Activated naive CD8-positive, alpha-beta T cell treated with anti-CD3 and anti-CD28 coated beads for 36 hours (primary cell): ENCODE measurements around the gene SNX12. TPM values are rescaled to one million over a fixed set of nuclear protein-coding genes. Genes with fewer than 3 reads are reported as not detected.
A peak's percentile ranks its signal among the peaks of the same experiment; 100 is the strongest.
"Not testable (repeated sequence)": the region's sequence is repeated elsewhere in the genome, so short reads cannot be mapped to it uniquely, and the experiment has no call there.

Experiments
- DNase-seq: peaks from one replicate; pipeline ENCODE4 v3.0.0; 2021
- H3K27ac Mint-ChIP-seq: one replicate; pipeline ENCODE4 v1.8.0; 2022; ENCODE audit warnings: mild to moderate bottlenecking, moderate library complexity, mixed read lengths
- H3K27me3 Mint-ChIP-seq: one replicate; pipeline ENCODE4 v1.8.0; 2022; ENCODE audit warnings: mild to moderate bottlenecking, mixed read lengths
- H3K36me3 Mint-ChIP-seq: one replicate; pipeline ENCODE4 v1.8.0; 2021; ENCODE audit warnings: mild to moderate bottlenecking, mixed read lengths
- H3K4me1 Mint-ChIP-seq: one replicate; pipeline ENCODE4 v1.8.0; 2021; ENCODE audit warnings: mixed read lengths
- H3K4me3 Mint-ChIP-seq: one replicate; pipeline ENCODE4 v1.8.0; 2022; ENCODE audit warnings: mild to moderate bottlenecking, moderate library complexity, mixed read lengths
- H3K9me3 Mint-ChIP-seq: one replicate; pipeline ENCODE4 v1.8.0; 2022; ENCODE audit warnings: mixed read lengths
- total RNA-seq, 2 experiments: library from RNA; stranded (reverse); gene quantifications; one replicate each; pipeline ENCODE4 v1.2.3, GENCODE V29; 2021

SNX12 gene
- total RNA-seq, 2 experiments from 2014 or later: 44.4 to 44.8 TPM

DNA sequence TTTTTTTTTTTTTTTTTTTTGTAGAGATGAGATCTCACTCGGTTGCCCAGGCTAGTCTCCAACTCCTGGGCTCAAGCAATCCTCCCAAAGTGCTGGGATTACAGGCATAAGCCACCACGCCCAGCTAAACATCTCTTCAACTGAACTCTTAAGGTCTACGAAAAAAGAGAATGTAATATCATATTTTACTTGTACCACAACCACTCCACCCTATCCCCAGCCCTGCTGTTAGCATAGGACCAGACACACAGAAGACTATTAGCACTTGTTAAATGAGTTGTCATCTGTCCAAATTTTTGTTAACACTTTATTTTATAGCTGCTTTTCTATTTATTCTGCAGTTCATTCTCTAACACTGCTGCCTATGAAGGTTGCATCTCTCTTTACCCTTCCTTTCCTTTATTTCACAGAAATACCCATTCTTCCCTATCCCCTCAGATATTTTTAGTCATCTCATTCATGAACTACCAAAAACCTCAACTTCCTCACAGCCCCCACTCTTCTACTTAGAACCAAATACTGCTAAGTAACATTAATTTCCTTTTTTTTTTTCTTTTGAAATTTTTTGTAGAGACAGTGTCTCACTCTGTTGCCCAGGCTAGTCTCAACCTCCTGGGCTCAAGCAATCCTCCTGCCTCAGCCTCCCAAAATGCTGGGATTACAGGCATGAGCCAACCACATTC is 10.1 kb downstream of the SNX12 start:
- peaks cover 32% of the 10 kb centered on the region for H3K4me1 Mint-ChIP-seq
- no peaks in the 10 kb centered on the region for H3K27me3 Mint-ChIP-seq
- no peak overlapping the region for H3K4me3 Mint-ChIP-seq
- no peak for DNase-seq
- peaks cover 19% of the 10 kb centered on the region for H3K36me3 Mint-ChIP-seq
- H3K27ac Mint-ChIP-seq: no peak overlapping the region
- no peaks in the 10 kb centered on the region for H3K9me3 Mint-ChIP-seq

DNA sequence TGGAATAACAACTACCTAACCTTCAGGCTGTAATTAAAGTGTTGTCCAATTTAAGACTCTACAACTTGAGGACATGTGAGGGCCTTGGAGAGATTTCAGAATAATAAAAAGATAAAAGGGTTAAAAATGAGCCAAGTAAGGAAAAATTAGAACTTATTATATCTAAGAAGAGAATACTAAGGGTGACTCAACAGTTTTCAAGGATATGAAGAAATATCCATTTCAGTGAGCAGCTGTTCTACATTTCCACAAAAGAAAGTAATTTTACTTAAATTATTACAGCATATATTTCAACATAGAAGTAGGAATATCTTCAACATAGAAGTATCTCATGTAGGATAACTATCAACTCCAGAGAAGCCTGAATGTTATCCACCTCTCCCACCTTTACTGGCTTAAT is 11.3 kb downstream of the SNX12 start:
- Mint-ChIP-seq H3K9me3 (no peaks in the 10 kb centered on the region), H3K36me3 (peaks cover 15% of the 10 kb centered on the region), H3K27me3 (no peaks in the 10 kb centered on the region), H3K4me1 (peaks cover 32% of the 10 kb centered on the region), H3K27ac (no peak overlapping the region), H3K4me3 (no peak overlapping the region)
- no peak for DNase-seq

DNA sequence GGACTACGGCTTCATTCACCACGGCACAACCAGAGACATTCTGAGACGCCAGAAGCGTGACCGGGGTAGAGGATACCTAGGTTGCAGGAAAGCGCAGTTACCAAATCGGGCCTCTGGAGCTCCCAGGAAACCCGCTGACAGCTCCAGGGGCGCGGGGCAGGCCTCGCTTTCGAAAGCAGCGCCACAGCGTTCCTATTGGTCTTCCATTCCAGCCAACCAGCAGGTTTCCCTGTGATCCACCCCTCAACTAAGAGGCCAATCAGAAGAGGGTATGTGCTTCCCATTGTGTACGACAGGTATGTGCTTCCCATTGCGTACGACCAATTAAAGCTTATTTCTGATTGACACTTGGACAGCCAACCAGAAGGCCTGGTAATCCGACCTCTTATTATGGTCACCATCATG is 14.9 kb downstream of the SNX12 start:
- no peak for DNase-seq
- H3K36me3 Mint-ChIP-seq: peaks cover 3% of the 10 kb centered on the region
- peak overlapping the region; percentile 22 for H3K4me3 Mint-ChIP-seq
- no peak overlapping the region for H3K27ac Mint-ChIP-seq
- H3K27me3 Mint-ChIP-seq: no peaks in the 10 kb centered on the region
- no peaks in the 10 kb centered on the region for H3K9me3 Mint-ChIP-seq
- peaks cover 15% of the 10 kb centered on the region for H3K4me1 Mint-ChIP-seq

DNA sequence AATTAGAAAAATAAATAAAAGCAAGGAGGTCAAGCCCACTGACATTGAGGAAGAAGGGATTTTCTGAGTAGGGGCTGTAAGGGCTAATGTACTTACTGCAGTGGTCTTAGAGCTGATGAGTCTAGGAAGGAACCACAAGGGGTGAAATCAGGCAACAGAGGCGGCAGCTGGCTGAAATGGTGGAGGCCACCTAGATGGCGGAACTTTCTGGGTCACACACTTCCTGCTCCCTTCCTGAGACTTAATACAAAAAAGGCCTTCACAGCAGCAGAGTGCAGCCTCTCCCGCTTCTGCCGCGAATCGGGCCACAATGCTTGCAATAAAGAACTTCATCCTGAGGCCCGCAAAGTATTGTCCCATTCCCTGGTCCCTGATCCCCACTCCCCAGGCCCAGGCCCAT is 15.4 kb downstream of the SNX12 start:
- Mint-ChIP-seq H3K9me3 (no peaks in the 10 kb centered on the region), H3K4me3 (peak overlapping the region; percentile 22), H3K4me1 (peaks cover 10% of the 10 kb centered on the region), H3K27ac (no peak overlapping the region), H3K36me3 (peaks cover 3% of the 10 kb centered on the region), H3K27me3 (no peaks in the 10 kb centered on the region)
- DNase-seq: no peak

DNA sequence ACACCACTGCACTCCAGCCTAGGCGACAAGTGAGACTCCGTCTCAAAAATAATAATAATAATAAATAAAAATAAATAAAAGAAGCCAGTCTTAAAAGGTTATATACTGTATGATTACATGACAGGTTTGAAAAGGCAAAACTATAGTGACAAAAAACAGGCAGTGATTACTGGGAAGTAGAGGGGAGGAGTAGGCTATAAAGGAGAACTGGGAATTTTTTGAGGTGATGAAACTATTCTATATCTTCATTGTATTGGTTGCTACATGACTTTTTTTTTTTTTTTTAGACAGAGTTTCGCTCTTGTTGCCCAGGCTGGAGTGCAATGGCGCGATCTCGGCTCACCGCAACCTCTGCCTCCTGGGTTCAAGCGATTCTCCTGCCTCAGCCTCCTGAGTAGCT is 20.2 kb downstream of the SNX12 start:
- not testable (repeated sequence) for H3K4me3 Mint-ChIP-seq, DNase-seq, H3K4me1 Mint-ChIP-seq

DNA sequence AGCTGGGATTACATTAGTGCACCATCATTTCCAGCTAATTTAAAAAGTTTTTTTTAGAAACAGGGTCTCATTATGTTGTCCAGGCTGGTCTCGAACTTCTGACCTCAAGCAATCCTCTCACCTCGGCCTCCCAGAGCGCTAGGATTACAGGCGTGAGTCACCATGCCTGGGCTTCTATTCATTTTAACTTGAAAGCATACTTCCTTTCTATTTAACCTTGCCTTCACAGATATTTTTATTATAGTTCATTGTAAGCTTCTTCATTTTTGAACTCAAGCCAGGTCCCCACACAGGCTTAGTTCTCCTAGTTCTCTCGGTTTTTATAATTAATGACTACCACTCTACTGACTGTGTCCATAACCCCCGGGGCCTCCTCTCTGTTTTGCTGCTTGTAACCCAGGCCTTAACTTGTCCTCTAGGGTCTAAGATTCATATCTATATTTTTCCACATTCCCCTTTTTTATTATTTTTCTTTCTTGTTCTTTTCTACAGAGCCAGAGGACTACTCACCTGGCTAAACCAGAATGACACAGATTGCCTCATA is 50.7 kb downstream of the SNX12 start:
- H3K36me3 Mint-ChIP-seq: peaks cover 4% of the 10 kb centered on the region
- no peak for DNase-seq
- H3K4me1 Mint-ChIP-seq: no peaks in the 10 kb centered on the region
- H3K27me3 Mint-ChIP-seq: no peaks in the 10 kb centered on the region
- H3K9me3 Mint-ChIP-seq: no peaks in the 10 kb centered on the region
- H3K4me3 Mint-ChIP-seq: no peak overlapping the region
- H3K27ac Mint-ChIP-seq: no peak overlapping the region

More for the DNA sequence above, 20.2 kb downstream of the SNX12 start:
- H3K27me3 Mint-ChIP-seq, H3K9me3 Mint-ChIP-seq, H3K27ac Mint-ChIP-seq, H3K36me3 Mint-ChIP-seq: not testable (repeated sequence)

Other genes starting within 250 kb of the SNX12 start
- gene TEX11, start 159.6 kb downstream of the SNX12 start, total RNA-seq: not detected
- gene SLC7A3, start 137.2 kb downstream of the SNX12 start, total RNA-seq: 1 to 10 TPM; 2.9 to 3.0 TPM
- 1 to 10 TPM; 6.0 to 7.8 TPM for gene FOXO4, start 27.5 kb upstream of the SNX12 start, total RNA-seq
- 10 to 100 TPM in 1 of 2 experiments, 1 to 10 TPM in 1; 6.7 to 10.4 TPM for gene CXorf65, start 38.4 kb upstream of the SNX12 start, total RNA-seq
- gene IL2RG, start 43.2 kb upstream of the SNX12 start, total RNA-seq: 100 to 1,000 TPM; 231 to 241 TPM
- 10 to 100 TPM; 43.4 to 46.4 TPM for gene MED12, start 50.3 kb upstream of the SNX12 start, total RNA-seq
- under 1 TPM; 0.41 to 0.58 TPM for gene NLGN3, start 76.5 kb upstream of the SNX12 start, total RNA-seq
- gene GJB1, start 154.9 kb upstream of the SNX12 start, total RNA-seq: not detected
- gene ZMYM3, start 185.8 kb upstream of the SNX12 start, total RNA-seq: 10 to 100 TPM; 22.9 to 25.1 TPM
- gene NONO, start 215.3 kb upstream of the SNX12 start, total RNA-seq: 100 to 1,000 TPM; 521 to 536 TPM
- gene ITGB1BP2, start 233.4 kb upstream of the SNX12 start, total RNA-seq: 1 to 10 TPM; 4.9 to 5.6 TPM